ENCODE data around the gene SUCLG2.

DNA sequence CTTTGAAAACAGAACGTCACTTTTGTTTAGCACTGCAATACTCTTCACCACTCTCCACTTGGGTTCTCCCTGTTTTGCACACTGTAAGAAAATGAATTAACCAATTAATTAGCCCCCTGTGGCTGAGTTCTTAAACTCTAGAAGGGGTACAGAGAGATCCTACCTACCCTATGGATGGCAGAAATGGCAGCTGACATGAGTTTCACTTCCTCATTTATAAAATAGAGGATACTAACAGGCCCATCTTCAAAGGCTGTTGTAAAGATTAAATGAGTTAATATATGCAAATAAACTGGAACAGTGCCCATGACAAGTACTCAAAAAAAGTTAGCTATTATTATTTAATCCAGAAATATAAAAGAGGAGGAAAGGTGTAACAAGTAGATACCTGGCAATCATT, 36.9 kb downstream of the SUCLG2 start:
- TF ChIP-seq, protein P1, sequence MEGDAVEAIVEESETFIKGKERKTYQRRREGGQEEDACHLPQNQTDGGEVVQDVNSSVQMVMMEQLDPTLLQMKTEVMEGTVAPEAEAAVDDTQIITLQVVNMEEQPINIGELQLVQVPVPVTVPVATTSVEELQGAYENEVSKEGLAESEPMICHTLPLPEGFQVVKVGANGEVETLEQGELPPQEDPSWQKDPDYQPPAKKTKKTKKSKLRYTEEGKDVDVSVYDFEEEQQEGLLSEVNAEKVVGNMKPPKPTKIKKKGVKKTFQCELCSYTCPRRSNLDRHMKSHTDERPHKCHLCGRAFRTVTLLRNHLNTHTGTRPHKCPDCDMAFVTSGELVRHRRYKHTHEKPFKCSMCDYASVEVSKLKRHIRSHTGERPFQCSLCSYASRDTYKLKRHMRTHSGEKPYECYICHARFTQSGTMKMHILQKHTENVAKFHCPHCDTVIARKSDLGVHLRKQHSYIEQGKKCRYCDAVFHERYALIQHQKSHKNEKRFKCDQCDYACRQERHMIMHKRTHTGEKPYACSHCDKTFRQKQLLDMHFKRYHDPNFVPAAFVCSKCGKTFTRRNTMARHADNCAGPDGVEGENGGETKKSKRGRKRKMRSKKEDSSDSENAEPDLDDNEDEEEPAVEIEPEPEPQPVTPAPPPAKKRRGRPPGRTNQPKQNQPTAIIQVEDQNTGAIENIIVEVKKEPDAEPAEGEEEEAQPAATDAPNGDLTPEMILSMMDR (IDR thresholded peaks at IDR 0.05), result no peak
- TF ChIP-seq POLR2AphosphoS5 (IDR thresholded peaks at IDR 0.05), result no peak
